Measurements from ENCODE around the gene KCNAB1.

DNA sequence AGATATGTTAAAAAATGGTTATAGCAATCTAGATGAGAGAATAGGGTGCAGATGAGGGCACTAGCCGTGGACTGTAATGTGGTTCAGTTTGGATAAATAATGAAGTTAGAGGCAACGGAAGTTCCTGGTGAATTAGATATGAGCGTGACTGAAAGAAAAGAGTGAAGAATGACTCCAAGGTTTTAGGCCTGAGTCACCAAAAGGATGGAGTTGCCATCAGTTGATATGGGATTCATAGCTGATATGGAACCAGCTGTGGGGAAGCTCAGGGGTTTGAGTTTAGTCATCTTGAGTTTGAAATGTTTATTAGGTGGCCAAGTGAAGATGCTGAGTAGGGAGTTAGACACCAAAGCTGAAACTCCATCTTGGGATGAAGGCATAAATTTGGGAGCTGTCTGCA lies 368.4 kb downstream of the KCNAB1 start:
- TF ChIP-seq, protein P1, sequence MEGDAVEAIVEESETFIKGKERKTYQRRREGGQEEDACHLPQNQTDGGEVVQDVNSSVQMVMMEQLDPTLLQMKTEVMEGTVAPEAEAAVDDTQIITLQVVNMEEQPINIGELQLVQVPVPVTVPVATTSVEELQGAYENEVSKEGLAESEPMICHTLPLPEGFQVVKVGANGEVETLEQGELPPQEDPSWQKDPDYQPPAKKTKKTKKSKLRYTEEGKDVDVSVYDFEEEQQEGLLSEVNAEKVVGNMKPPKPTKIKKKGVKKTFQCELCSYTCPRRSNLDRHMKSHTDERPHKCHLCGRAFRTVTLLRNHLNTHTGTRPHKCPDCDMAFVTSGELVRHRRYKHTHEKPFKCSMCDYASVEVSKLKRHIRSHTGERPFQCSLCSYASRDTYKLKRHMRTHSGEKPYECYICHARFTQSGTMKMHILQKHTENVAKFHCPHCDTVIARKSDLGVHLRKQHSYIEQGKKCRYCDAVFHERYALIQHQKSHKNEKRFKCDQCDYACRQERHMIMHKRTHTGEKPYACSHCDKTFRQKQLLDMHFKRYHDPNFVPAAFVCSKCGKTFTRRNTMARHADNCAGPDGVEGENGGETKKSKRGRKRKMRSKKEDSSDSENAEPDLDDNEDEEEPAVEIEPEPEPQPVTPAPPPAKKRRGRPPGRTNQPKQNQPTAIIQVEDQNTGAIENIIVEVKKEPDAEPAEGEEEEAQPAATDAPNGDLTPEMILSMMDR (IDR thresholded peaks at IDR 0.05), result no peak
- TF ChIP-seq POLR2A (IDR thresholded peaks at IDR 0.05), result no peak

Measured in tibial nerve (tissue), 3 donors.